GM18519 (cell line): ENCODE data around the gene ATG5.

Experiments used
- ATAC-seq: cut with Tn5 transposase; IDR thresholded peaks from one replicate; pipeline ENCODE4 v1.9.1; 2021; ENCODE audit warnings: mild to moderate bottlenecking, moderate library complexity; ENCODE audit not compliant: unreplicated experiment, low FRiP score

ATG5 gene

GRCh38 chr6:106226676-106227075, 98.9 kb downstream of the ATG5 start:
- no peak for ATAC-seq

GRCh38 chr6:106225581-106225980, 100.0 kb downstream of the ATG5 start:
- ATAC-seq, result no peak

DNA sequence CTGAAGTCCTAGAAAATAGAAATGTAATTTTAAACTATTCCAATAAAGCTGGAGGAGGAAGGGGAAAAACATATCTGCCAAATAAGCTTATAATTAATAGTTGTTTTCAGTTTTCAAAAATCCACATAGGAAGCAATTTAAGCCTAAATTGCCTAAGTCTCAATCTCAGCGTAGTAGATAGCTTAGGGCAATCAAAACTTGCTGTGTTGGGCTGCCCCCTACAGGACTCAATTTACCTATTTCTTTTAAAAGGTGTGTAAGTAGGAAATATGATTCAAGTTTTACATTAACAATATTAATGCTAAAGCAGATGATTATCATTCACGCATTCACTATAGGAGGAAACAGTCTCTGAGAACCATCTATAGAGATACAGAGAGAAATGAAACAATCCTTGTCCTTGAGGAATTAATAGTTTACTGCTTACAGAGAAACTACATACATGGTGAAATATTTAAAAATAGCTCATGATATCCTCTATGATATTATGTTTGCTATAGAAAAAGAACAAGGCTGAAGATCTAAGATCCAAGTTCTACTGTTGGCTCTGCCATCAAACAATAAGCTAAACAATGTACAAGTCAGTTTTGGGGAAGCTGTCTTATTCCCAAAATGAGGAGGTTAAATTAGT, 102.1 kb downstream of the ATG5 start:
- ATAC-seq, result no peak

GRCh38 chr6:106220485-106220884, 105.1 kb downstream of the ATG5 start:
- ATAC-seq, result no peak

GRCh38 chr6:106216527-106216926, 109.0 kb downstream of the ATG5 start:
- ATAC-seq, result no peak

GRCh38 chr6:106215608-106216007, 110.0 kb downstream of the ATG5 start:
- no peak for ATAC-seq

DNA sequence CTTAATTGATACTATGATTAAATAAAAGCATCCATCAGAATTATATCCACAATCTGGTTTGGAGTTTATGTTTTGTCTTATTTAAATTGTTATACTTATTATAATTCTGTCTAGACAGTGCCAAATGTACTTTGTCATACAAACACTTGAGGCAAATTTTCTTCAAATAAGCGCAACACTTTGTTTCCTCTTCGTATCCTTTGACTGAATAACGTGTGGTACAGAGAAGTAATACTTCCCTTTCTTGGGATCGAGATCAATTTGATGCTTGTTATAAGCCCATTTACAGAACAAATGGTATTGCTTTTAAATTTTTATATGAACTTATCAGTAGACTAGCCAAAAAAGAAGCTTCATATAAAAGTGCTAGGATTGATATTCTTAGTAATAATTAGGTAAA, 111.0 kb downstream of the ATG5 start:
- ATAC-seq, result no peak

- ATAC-seq, result no peak
These were observed 111.8 kb downstream of the ATG5 start for GRCh38 chr6:106213660-106214289.

DNA sequence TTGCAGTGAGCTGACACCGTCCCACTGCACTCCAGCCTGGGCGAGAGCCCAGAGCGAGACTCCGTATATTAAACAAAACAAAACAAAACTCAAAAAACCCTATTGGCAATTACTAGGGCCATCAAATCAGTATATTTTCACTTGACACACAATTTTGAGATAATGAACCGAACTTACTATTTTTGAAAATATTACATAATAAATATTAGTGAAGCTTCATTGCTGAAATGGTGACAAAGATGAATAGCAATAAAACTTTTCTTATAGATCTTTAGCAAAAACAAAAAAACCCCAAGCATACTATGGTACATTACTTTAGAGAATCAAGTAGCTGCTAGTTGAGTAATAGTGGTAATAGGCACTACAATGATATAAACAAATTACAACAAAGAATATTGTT, 113.0 kb downstream of the ATG5 start:
- no peak for ATAC-seq

- ATAC-seq, result peak; percentile 64
These were observed 118.7 kb downstream of the ATG5 start for GRCh38 chr6:106206905-106207304.

DNA sequence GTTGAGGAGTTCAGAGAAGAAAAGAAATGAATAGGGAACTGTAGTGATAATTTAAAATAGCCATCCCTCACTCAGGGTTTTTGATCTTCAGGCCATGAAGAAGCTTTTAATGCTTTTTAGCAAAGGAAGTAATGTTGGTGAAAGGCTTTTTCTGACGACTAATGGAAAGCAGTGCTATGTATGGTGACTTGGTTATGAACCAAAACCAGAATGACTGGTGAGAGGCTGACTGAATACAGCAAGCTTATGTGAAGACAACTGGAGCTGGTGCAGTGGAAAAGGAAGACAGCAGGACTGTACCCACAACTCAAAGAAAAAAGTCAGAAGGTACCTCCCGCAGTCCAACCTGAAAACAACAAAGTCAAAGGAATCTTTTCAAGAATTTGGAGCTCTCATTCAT, 120.6 kb downstream of the ATG5 start:
- no peak for ATAC-seq

DNA sequence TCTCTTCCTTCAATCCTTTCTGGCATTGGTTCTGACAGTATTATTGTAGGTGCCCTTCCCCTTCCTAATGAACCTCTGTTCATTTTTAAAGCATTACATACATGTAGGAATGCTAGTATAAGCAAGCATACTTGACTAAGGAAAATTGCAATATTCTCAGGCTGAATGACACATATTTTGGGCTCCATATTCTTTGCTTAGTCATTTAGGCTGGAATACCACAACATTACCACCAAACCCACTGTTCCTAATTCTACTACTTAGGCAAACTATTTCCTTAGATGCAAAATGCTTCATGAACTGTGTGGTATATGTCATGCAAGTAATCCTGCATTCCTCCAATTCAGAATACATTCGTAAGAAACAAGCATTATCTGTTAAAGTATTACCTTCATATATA, 125.6 kb downstream of the ATG5 start:
- no peak for ATAC-seq

- no peak for ATAC-seq
These were observed 126.2 kb downstream of the ATG5 start for GRCh38 chr6:106199331-106199730.

DNA sequence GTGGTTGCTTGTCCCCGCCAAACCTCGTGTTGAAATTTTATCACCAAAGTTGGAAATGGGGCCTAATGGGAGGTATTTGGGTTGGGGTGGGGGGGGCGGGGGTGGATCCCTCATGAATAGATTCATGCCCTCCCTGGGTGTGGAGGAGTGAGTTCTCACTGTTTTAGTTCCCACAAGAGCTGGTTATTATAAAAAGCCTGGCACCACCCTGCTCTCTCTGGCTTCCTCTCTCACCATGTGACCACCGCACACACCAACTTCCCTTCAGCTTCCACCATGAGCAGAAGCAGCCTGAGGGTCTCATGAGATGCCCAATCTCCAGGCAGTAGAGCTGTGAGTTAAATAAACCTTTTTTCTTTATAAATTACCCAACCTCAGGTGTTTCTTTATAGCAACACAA, 128.1 kb downstream of the ATG5 start:
- ATAC-seq, result no peak

DNA sequence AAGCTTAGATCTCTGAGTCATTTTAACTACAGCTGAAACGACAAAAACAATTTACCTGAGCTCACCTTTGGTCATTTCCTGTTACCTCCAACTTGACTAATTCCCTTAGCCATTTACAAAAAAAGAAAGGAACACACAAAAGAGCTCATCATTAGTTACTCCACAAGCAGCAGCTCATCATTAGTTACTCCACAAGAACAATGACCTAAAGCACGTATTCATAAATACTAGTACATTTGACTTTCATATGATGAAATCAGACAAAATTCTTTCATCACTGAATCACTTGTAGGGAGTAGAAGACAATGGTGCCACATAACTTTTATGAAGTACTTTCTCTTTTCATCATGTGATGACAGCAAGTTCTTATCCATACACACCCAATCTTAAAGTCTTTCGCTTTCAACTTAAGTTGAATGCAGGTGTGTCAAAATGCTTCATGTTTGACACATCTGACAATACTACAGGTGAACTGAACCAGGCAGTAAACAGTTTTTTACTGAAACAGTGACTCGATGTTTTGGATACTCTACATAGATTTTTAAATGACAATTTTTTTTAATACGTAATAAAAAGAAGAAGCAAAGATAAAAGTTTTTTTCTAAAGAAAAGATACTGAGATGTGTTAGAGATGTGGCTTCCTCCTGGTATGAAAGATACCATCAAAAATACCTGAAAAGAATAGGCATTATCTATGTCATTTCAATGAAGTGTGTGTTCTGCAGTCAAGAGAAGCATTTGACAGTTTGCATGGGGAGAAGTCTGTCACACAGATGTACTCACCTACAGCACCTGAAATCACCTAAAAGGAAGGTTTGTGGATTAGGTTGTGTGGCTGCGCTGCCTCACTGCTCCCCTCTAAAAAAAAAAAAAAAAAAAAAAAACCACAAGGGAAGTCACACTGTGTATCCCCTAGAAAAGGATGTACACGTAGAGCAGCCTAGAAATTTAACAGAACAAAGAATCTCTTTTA, 130.3 kb downstream of the ATG5 start:
- no peak for ATAC-seq

DNA sequence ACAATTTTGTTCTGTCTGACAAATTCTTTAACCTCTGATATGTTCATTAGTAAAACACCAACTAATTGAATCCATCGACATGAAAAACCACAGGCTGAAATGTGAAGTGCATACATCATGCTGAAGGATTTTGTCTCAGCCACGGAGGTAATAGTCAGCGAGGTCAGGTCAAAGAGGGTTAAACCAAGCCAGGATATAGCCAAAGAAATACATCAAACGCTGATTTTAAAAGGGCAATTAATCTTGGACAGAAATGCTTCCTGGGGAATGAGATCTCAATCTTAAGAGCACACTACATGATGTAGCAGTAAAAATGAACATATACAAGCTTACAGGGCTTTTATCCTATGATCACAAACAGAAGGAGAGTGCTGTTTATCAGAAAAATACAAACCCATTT, 132.7 kb downstream of the ATG5 start:
- ATAC-seq, result no peak

GRCh38 chr6:106188104-106188794, 137.3 kb downstream of the ATG5 start:
- no peak for ATAC-seq

DNA sequence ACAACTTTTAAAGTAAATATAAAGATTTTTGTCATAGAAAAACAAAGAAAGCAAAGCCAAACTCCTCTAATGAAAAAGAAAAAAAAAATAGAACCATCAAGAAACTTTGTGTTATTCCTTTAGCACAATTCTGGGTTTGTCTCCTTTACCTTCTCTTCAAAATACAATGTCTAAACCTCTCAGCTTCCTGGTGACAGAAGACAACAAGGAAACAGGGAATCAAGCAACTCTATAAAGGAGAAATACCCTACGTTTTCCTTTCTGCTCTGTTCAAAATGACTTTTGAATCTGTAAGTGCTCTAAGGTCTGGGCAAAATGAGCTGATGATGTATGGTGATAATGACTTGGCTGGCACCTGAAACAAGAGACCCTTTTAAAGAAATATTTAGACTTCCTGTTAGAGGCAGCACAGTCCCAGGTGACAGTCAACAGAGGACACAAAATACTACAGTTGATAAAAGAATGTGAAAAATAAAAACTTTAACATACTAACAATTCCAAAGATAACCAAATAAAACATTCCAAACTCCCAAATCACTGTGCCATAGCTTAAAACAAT, 138.1 kb downstream of the ATG5 start:
- no peak for ATAC-seq

DNA sequence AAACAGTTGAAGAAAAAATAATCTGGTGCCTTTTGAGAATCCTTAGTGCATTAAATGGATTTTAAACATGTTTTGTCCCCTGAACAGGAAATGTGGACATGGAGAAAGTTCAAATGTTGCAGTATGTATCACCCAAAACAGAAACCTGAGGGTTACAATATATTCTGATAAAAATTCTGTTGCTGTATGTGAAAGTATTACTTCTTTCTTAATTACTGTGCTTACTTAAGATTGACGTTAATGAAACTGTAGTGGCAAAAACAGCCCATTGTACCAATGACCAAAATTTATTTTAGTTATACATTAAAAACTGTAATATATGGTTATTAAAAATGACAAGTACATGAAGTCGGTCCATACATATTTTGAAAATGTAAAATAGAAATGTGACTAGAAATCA, 138.8 kb downstream of the ATG5 start:
- no peak for ATAC-seq

- no peak for ATAC-seq
These were observed 139.4 kb downstream of the ATG5 start for GRCh38 chr6:106186172-106186571.

DNA sequence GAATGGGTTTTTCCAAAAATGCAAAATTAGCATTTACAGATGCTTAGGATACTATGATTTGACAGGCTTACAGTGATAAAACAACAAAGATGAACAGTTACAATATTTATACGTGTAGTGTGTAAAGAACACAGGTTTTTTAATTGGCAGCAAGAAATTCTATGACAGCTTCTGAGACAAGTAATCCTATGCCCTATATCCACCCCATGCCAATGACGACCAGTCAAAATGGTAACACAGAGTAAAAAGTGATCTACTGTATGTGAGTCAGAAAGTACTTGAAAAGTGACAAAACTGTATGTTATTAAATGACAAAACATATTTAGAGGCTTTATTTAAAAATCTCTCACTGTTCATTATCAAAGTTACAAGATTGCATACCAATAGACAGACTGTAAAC, 139.9 kb downstream of the ATG5 start:
- no peak for ATAC-seq
